GM23338 (cell line): ENCODE results near the gene BCAS3. TPM values are rescaled to one million over a fixed set of nuclear protein-coding genes. Genes with fewer than 3 reads are reported as not detected.

Experiments used
- ATAC-seq: fragments of 200-7000 bp; cut with Tn5 transposase; 3 replicates; pipeline ENCODE4 v1.9.1; 2020
- DNase-seq: peaks from one replicate; pipeline ENCODE4 v3.0.0-alpha.2; 2015; ENCODE audit warnings: low spot score
- H2AFZ ChIP-seq: fragments of 200-600 bp; sonication (generic); 2 replicates; pipeline ENCODE4 v1.8.0; 2016; ENCODE audit warnings: antibody characterized with exemption, mild to moderate bottlenecking, moderate library complexity
- H3F3A ChIP-seq: fragments of 200-600 bp; sonication (generic); replicated peaks from 2 replicates; pipeline ENCODE4 v1.8.0; 2017; ENCODE audit warnings: antibody characterized with exemption, mixed run types, low read depth
- H3K27ac ChIP-seq: fragments of 200-600 bp; sonication (generic); 2 replicates; pipeline ENCODE4 v1.6.1; 2016; ENCODE audit warnings: low read depth
- H3K27me3 ChIP-seq: fragments of 200-600 bp; sonication (generic); 2 replicates; pipeline ENCODE4 v1.8.0; 2016; ENCODE audit warnings: mild to moderate bottlenecking, mixed run types, moderate library complexity; ENCODE audit not compliant: insufficient read depth
- H3K36me3 ChIP-seq: fragments of 200-600 bp; sonication (generic); 2 replicates; pipeline ENCODE4 v1.8.0; 2016; ENCODE audit warnings: mild to moderate bottlenecking; ENCODE audit not compliant: insufficient read depth
- H3K4me1 ChIP-seq: fragments of 200-600 bp; sonication (generic); 2 replicates; pipeline ENCODE4 v1.8.0; 2016; ENCODE audit warnings: mild to moderate bottlenecking, moderate library complexity; ENCODE audit not compliant: insufficient read depth
- H3K4me2 ChIP-seq: fragments of 200-600 bp; sonication (generic); 2 replicates; pipeline ENCODE4 v1.7.1; 2017; ENCODE audit warnings: mixed run types
- H3K4me3 ChIP-seq: fragments of 200-600 bp; sonication (generic); 2 replicates; pipeline ENCODE4 v1.6.1; 2016; ENCODE audit warnings: mixed run types
- H3K79me2 ChIP-seq: fragments of 200-600 bp; sonication (generic); replicated peaks from 2 replicates; pipeline ENCODE4 v1.8.0; 2017; ENCODE audit warnings: mild to moderate bottlenecking; ENCODE audit not compliant: insufficient read depth
- H3K9me2 ChIP-seq: fragments of 200-600 bp; sonication (generic); 2 replicates; pipeline ENCODE4 v1.8.0; 2017; ENCODE audit not compliant: insufficient read depth
- H4K20me1 ChIP-seq: fragments of 200-600 bp; sonication (generic); replicated peaks from 2 replicates; pipeline ENCODE4 v1.8.0; 2017; ENCODE audit warnings: mild to moderate bottlenecking; ENCODE audit not compliant: insufficient read depth
- H3K27ac Mint-ChIP-seq: 2 replicates; pipeline ENCODE4 v1.8.0; 2020; ENCODE audit warnings: inconsistent platforms, mild to moderate bottlenecking, moderate library complexity, mixed read lengths
- H3K27me3 Mint-ChIP-seq: 3 replicates; pipeline ENCODE4 v1.8.0; 2022; ENCODE audit warnings: low read depth, mild to moderate bottlenecking, moderate library complexity, mixed read lengths, inconsistent platforms; ENCODE audit not compliant: insufficient read depth, poor library complexity
- H3K36me3 Mint-ChIP-seq: 3 replicates; pipeline ENCODE4 v1.8.0; 2021; ENCODE audit warnings: low read depth, mild to moderate bottlenecking, inconsistent platforms, moderate library complexity, mixed read lengths
- H3K4me1 Mint-ChIP-seq: 3 replicates; pipeline ENCODE4 v1.8.0; 2020; ENCODE audit warnings: mild to moderate bottlenecking, inconsistent platforms, mixed read lengths
- H3K4me3 Mint-ChIP-seq: 3 replicates; pipeline ENCODE4 v1.8.0; 2021; ENCODE audit warnings: moderate library complexity, mild to moderate bottlenecking, inconsistent platforms, mixed read lengths
- H3K9me3 Mint-ChIP-seq: 3 replicates; pipeline ENCODE4 v1.8.0; 2020; ENCODE audit warnings: moderate library complexity, mild to moderate bottlenecking, inconsistent platforms, mixed read lengths
- JUNB ChIP-seq: IDR thresholded peaks from one replicate; pipeline ENCODE4 v1.6.1; 2016; ENCODE audit warnings: antibody characterized with exemption; ENCODE audit not compliant: unreplicated experiment
- REST ChIP-seq: IDR thresholded peaks from one replicate; pipeline ENCODE4 v1.6.1; 2018; ENCODE audit warnings: antibody characterized with exemption; ENCODE audit not compliant: unreplicated experiment
- polyA plus RNA-seq: library from polyadenylated mRNA; unstranded; fragments of >200 nt; fragmentation: Nextera tagmentation; extraction: Ambion mirVana; gene quantifications from 2 replicates; pipeline ENCODE4 v1.2.1, GENCODE V29; 2016
- total RNA-seq: library from RNA; depleted of rRNA; stranded (reverse); fragments of >200 nt; shearing (Covaris generic); gene quantifications from 2 replicates; pipeline ENCODE4 v1.2.3, GENCODE V29; 2014
- TF ChIP-seq, protein P1 (sequence below), 2 experiments: fragments of 200-600 bp in 1 of 2; sonication (generic) in 1 of 2; conservative IDR thresholded peaks; 2 replicates each; pipeline versions ENCODE4 v1.5.1 to v1.6.1; 2016 to 2017; ENCODE audit warnings: antibody characterized with exemption in 2 of 2, low read depth in 2 of 2, mild to moderate bottlenecking in 2 of 2, moderate library complexity in 1 of 2

The BCAS3 gene
- total and polyA plus RNA-seq, 2 experiments from 2014 or later, result 8.2 to 28.0 TPM

DNA sequence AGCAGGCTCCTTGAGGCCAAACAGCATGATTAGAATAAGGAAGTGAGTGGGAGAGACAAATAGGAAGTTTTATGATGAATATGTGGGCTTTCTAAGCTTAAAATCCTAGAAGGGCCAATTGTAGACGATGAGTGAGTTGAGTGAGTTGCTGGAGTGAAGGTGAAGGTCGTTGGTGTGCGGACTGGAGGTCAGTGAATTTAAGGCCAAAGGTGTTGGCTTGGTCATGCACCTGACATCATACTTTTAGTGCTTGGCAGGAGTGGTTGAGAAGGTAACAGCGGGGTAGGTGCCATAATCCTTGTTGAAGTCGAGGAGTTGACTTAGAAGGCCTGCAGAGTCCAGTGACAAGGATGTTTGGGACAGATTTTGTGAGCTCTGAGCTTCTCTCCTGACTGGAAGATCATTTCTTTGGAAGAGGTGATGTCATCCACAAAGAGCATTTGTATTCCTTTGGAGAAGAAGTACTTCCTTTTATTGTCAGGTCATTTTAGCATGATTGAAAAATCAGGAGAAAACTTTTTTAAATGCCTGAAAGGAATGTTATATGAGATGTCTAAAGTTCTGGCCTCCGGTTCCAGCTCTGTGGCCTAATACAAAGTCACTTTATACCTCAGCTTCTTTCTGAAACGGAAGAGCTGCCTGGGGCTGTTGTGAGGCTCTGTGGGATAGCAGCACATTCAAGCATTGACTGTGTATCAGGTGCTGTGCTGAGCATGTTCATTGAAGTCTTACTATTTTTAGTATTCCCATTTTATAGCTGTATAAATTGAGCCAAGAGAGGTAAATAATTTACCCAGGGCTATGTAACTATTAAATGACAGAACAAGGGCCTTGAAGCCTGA lies 668.4 kb downstream of the BCAS3 start (continued):
- TF ChIP-seq JUNB, result no peak
- TF ChIP-seq REST, result no peak

DNA sequence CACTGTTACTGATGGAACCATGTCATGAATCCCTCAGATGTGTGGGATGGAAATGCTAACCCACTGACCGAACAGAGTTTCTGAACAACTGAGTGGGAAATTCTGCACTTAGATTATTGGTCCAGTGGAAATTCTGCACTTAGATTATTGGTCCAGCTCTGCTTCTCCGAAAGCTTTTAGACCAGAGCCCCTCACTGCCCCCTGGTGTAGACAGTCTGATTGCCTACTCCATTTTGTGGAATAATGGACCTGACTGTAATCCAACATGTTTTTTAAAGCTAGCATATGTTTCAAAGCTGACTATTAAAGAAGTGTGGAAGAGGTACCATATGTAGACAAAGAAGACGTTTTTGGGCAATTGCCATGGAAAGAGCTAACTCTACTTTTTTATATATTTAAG lies 671.7 kb downstream of the BCAS3 start:
- Histone ChIP-seq H3K4me2 (no peak overlapping the region), H2AFZ (no peak overlapping the region), H4K20me1 (no peaks in the 10 kb centered on the region), H3K27me3 (no peaks in the 10 kb centered on the region), H3K4me3 (no peak overlapping the region), H3K4me1 (no peaks in the 10 kb centered on the region; the same call in 1 of the 2 replicates), H3K9me2 (no peaks in the 10 kb centered on the region), H3K27ac (no peak overlapping the region), H3K79me2 (no peaks in the 10 kb centered on the region), H3K36me3 (no peaks in the 10 kb centered on the region), H3F3A (no peaks in the 10 kb centered on the region)
- TF ChIP-seq REST, result no peak
- TF ChIP-seq, protein P1, sequence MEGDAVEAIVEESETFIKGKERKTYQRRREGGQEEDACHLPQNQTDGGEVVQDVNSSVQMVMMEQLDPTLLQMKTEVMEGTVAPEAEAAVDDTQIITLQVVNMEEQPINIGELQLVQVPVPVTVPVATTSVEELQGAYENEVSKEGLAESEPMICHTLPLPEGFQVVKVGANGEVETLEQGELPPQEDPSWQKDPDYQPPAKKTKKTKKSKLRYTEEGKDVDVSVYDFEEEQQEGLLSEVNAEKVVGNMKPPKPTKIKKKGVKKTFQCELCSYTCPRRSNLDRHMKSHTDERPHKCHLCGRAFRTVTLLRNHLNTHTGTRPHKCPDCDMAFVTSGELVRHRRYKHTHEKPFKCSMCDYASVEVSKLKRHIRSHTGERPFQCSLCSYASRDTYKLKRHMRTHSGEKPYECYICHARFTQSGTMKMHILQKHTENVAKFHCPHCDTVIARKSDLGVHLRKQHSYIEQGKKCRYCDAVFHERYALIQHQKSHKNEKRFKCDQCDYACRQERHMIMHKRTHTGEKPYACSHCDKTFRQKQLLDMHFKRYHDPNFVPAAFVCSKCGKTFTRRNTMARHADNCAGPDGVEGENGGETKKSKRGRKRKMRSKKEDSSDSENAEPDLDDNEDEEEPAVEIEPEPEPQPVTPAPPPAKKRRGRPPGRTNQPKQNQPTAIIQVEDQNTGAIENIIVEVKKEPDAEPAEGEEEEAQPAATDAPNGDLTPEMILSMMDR (conservative IDR thresholded peaks at IDR 0.05; ENCODE audit: low read depth in 2 of 2), result peak; percentile 56 to 57
- DNase-seq (no peak), ATAC-seq (no peak)
- H3K4me1 Mint-ChIP-seq, result peaks cover 13% of the 10 kb centered on the region
- H3K27ac Mint-ChIP-seq, result no peak overlapping the region
- H3K27me3 Mint-ChIP-seq, result peaks cover 1% of the 10 kb centered on the region
- no peak overlapping the region for H3K4me3 Mint-ChIP-seq
- H3K9me3 Mint-ChIP-seq, result no peaks in the 10 kb centered on the region
- no peaks in the 10 kb centered on the region for H3K36me3 Mint-ChIP-seq
